GM12878 (cell line): Measurements from ENCODE around the gene DARS1. TPM values are rescaled to one million over a fixed set of nuclear protein-coding genes. Genes with fewer than 3 reads are reported as not detected.
A peak's percentile ranks its signal among the peaks of the same experiment; 100 is the strongest.

ENCODE experiments used
- ATF2 ChIP-seq: IDR thresholded peaks from 2 replicates; pipeline ENCODE4 v1.6.1; 2012; ENCODE audit warnings: low read length, inconsistent platforms
- ATF7 ChIP-seq: fragments of 450-650 bp; IDR thresholded peaks from 2 replicates; pipeline ENCODE4 v1.6.1; 2016; ENCODE audit warnings: low read depth, mild to moderate bottlenecking
- BACH1 ChIP-seq: fragments of 450-650 bp; IDR thresholded peaks from 2 replicates; pipeline ENCODE4 v1.6.1; 2017; ENCODE audit warnings: mild to moderate bottlenecking, borderline replicate concordance
- CHD2 ChIP-seq: IDR thresholded peaks from 2 replicates; pipeline ENCODE4 v1.6.1; 2011; ENCODE audit warnings: low read depth, low read length, improper control_type of control experiment, borderline replicate concordance
- CREB1 ChIP-seq: IDR thresholded peaks from 2 replicates; pipeline ENCODE4 v1.6.1; 2012; ENCODE audit warnings: low read depth, mild to moderate bottlenecking, inconsistent platforms
- CREM ChIP-seq: IDR thresholded peaks from 2 replicates; pipeline ENCODE4 v1.6.1; 2014; ENCODE audit warnings: antibody characterized with exemption, low read depth
- DPF2 ChIP-seq: fragments of 450-650 bp; IDR thresholded peaks from 2 replicates; pipeline ENCODE4 v1.6.1; 2017; ENCODE audit warnings: mild to moderate bottlenecking
- ETV6 ChIP-seq, 2 experiments: fragments of 450-650 bp in 1 of 2; IDR thresholded peaks in 1 of 2; conservative IDR thresholded peaks in 1 of 2; 2 replicates each; pipeline ENCODE4 v1.6.1; 2014; ENCODE audit warnings: antibody characterized with exemption in 1 of 2, borderline replicate concordance in 1 of 2, low read depth in 1 of 2, mild to moderate bottlenecking in 1 of 2, moderate library complexity in 1 of 2
- FOXM1 ChIP-seq: IDR thresholded peaks from 2 replicates; pipeline ENCODE4 v1.6.1; 2012; ENCODE audit warnings: low read depth, mild to moderate bottlenecking, inconsistent platforms, low read length, moderate library complexity
- IKZF1 ChIP-seq: fragments of 450-650 bp; conservative IDR thresholded peaks from 2 replicates; pipeline ENCODE4 v1.6.1; 2017; ENCODE audit warnings: antibody characterized with exemption, mild to moderate bottlenecking
- KDM1A ChIP-seq: fragments of 200-600 bp; sonication (generic); IDR thresholded peaks from 2 replicates; pipeline ENCODE4 v1.6.1; 2016; ENCODE audit warnings: borderline replicate concordance
- NFXL1 ChIP-seq: fragments of 450-650 bp; IDR thresholded peaks from 2 replicates; pipeline ENCODE4 v1.6.1; 2017; ENCODE audit warnings: antibody characterized with exemption, mild to moderate bottlenecking, borderline replicate concordance
- PBX3 ChIP-seq: IDR thresholded peaks from 2 replicates; pipeline ENCODE4 v1.6.1; 2011; ENCODE audit warnings: mild to moderate bottlenecking, low read depth, low read length, moderate library complexity; ENCODE audit not compliant: insufficient replicate concordance
- POLR2AphosphoS2 ChIP-seq: IDR thresholded peaks from 2 replicates; pipeline ENCODE4 v1.6.1; 2011; ENCODE audit warnings: low read depth, mild to moderate bottlenecking, low read length, improper control_type of control experiment, moderate library complexity
- RELA ChIP-seq: fragments of 450-650 bp; IDR thresholded peaks from 2 replicates; pipeline ENCODE4 v1.8.0; 2014; ENCODE audit warnings: borderline replicate concordance; ENCODE audit not compliant: partially characterized antibody
- SIN3A ChIP-seq: IDR thresholded peaks from 2 replicates; pipeline ENCODE4 v1.6.1; 2012; ENCODE audit warnings: low read depth, low read length, improper control_type of control experiment
- SMC3 ChIP-seq: IDR thresholded peaks from 2 replicates; pipeline ENCODE4 v1.6.1; 2011; ENCODE audit warnings: low read length, improper control_type of control experiment, borderline replicate concordance
- SP1 ChIP-seq: IDR thresholded peaks from one replicate; pipeline ENCODE4 v1.6.1; 2011; ENCODE audit warnings: low read depth, low read length
- SREBF2 ChIP-seq: IDR thresholded peaks from 2 replicates; pipeline ENCODE4 v1.6.1; 2012; ENCODE audit warnings: mild to moderate bottlenecking, low read length
- USF2 ChIP-seq: IDR thresholded peaks from 2 replicates; pipeline ENCODE4 v1.6.1; 2011; ENCODE audit warnings: low read depth, low read length, improper control_type of control experiment, borderline replicate concordance
- WRNIP1 ChIP-seq: IDR thresholded peaks from 2 replicates; pipeline ENCODE4 v1.6.1; 2011; ENCODE audit warnings: low read depth, low read length, improper control_type of control experiment, borderline replicate concordance
- ZNF592 ChIP-seq: fragments of 450-650 bp; IDR thresholded peaks from 2 replicates; pipeline ENCODE4 v1.6.1; 2017; ENCODE audit warnings: mild to moderate bottlenecking, moderate library complexity
- polyA plus RNA-seq, 11 experiments: library from polyadenylated mRNA; depleted of rRNA in 4 of 11; unstranded in 6 of 11; stranded (reverse) in 5 of 11; fragments of >200 nt; fragmentation: Nextera tagmentation in 4 of 11; fragmentation: Illumina TruSeq in 1 of 11; extraction: Ambion mirVana in 4 of 11; extraction: Trizol in 1 of 11; gene quantifications; 1 replicate in 1 of 11; 2 replicates in 10 of 11; pipeline versions ENCODE4 v1.2.1 to v1.2.3, GENCODE V29; 2011 to 2016; ENCODE audit warnings: inconsistent platforms in 2 of 11, missing spikeins in 2 of 11, low read depth in 1 of 11
- total RNA-seq, 4 experiments: library from RNA; depleted of rRNA in 3 of 4; stranded (reverse); fragments of >200 nt in 3 of 4; fragmentation: Illumina TruSeq in 1 of 4; extraction: Trizol in 1 of 4; gene quantifications; 2 replicates each; pipeline versions ENCODE4 v1.2.1 to v1.2.3, GENCODE V29; 2013 to 2021

The DARS1 gene
- total and polyA plus RNA-seq, 10 of the 15 experiments (the other 5 are each of a cell fraction or from before 2014, with no cell fraction given): 91.0 to 387 (median 137) TPM

- peak; percentile 85 for TF ChIP-seq DPF2
- TF ChIP-seq SP1: no peak
- no peak for TF ChIP-seq USF2
- TF ChIP-seq BACH1: peak; percentile 21; the same call in 1 of the 2 replicates
- peak; percentile 6; the same call in 1 of the 2 replicates for TF ChIP-seq CREB1
- no peak for TF ChIP-seq SREBF2
- TF ChIP-seq IKZF1: peak; percentile 97
- TF ChIP-seq ETV6 (conservative IDR thresholded peaks at IDR 0.05 in 1 of 2, IDR thresholded peaks at IDR 0.05 in 1 of 2; ENCODE audit: borderline replicate concordance in 1 of 2, low read depth in 1 of 2): peak in 1 of 2 experiments; percentile 79; a peak in 1 of 4 replicates
- peak; percentile 73 for TF ChIP-seq ATF7
- TF ChIP-seq CHD2: no peak
- TF ChIP-seq ZNF592: no peak
- 0 out of 2 replicates have a peak, but pooled peaks have one; percentile 56 for TF ChIP-seq ATF2
- TF ChIP-seq CREM: peak; percentile 64
- peak; percentile 34 for TF ChIP-seq PBX3
- TF ChIP-seq POLR2AphosphoS2: no peak
- TF ChIP-seq KDM1A: no peak
- TF ChIP-seq SIN3A: no peak
- no peak for TF ChIP-seq NFXL1
- peak; percentile 88 for TF ChIP-seq FOXM1
- TF ChIP-seq RELA: no peak
- TF ChIP-seq SMC3: no peak
- TF ChIP-seq WRNIP1: no peak
Observed at GRCh38 chr2:136005462-136006196, 20.2 kb upstream of the DARS1 start (continued).
